ENCODE results near the gene LMO3. TPM values are rescaled to one million over a fixed set of nuclear protein-coding genes. Genes with fewer than 3 reads are reported as not detected.

The LMO3 gene
- total and polyA plus RNA-seq, 8 donors = 7.0 to 228 (median 10.0) TPM

- DNase-seq = peak in 1 of 4 donors; percentile 8
- Histone ChIP-seq H3K27me3 (no peaks in the 10 kb centered on the region), H3K4me3 (no peak overlapping the region), H3K9me3 (no peaks in the 10 kb centered on the region), H3K4me1 (no peaks in the 10 kb centered on the region), H3K27ac (no peak overlapping the region), H3K36me3 (no peaks in the 10 kb centered on the region)
- ATAC-seq = peak; percentile 63
- intact Hi-C loops (cut with DNase I) = no loop called here
- no peak for TF ChIP-seq CTCF (IDR thresholded peaks at IDR 0.05)
These were observed 81.6 kb downstream of the LMO3 start for GRCh38 chr12:16524378-16524777.

- DNase-seq = no peak
- Histone ChIP-seq H3K9me3 (no peaks in the 10 kb centered on the region), H3K27me3 (no peaks in the 10 kb centered on the region), H3K36me3 (no peaks in the 10 kb centered on the region), H3K4me1 (no peaks in the 10 kb centered on the region), H3K4me3 (no peak overlapping the region), H3K27ac (no peak overlapping the region)
- TF ChIP-seq CTCF (IDR thresholded peaks at IDR 0.05) = no peak
- intact Hi-C loops (cut with DNase I) = no loop called here
- ATAC-seq = no peak
These were observed 82.0 kb downstream of the LMO3 start for GRCh38 chr12:16523951-16524331.

GRCh38 chr12:16523284-16523950 lies 82.5 kb downstream of the LMO3 start:
- no peaks in the 10 kb centered on the region for H3K36me3 ChIP-seq
- ATAC-seq = no peak
- DNase-seq = no peak
- H3K4me3 ChIP-seq = no peak overlapping the region
- no peaks in the 10 kb centered on the region for H3K9me3 ChIP-seq
- no peak overlapping the region for H3K27ac ChIP-seq
- TF ChIP-seq CTCF (IDR thresholded peaks at IDR 0.05) = no peak
- intact Hi-C loops (cut with DNase I) = no loop called here
- no peaks in the 10 kb centered on the region for H3K27me3 ChIP-seq
- no peaks in the 10 kb centered on the region for H3K4me1 ChIP-seq

GRCh38 chr12:16520328-16520727 lies 85.6 kb downstream of the LMO3 start:
- TF ChIP-seq CTCF (IDR thresholded peaks at IDR 0.05) = no peak

GRCh38 chr12:16515666-16516065 lies 90.3 kb downstream of the LMO3 start:
- DNase-seq (no peak), ATAC-seq (no peak)
- TF ChIP-seq CTCF (IDR thresholded peaks at IDR 0.05) = no peak
- Histone ChIP-seq H3K27me3 (no peaks in the 10 kb centered on the region), H3K27ac (no peak overlapping the region), H3K4me3 (no peak overlapping the region), H3K4me1 (no peaks in the 10 kb centered on the region), H3K36me3 (no peaks in the 10 kb centered on the region), H3K9me3 (peaks cover 0 to 17% of the 10 kb centered on the region in 2 donors)
- intact Hi-C loops (cut with DNase I) = no loop called here

More at GRCh38 chr12:16520328-16520727, 85.6 kb downstream of the LMO3 start:
- ATAC-seq (no peak), DNase-seq (no peak)
- Histone ChIP-seq H3K4me3 (no peak overlapping the region), H3K36me3 (no peaks in the 10 kb centered on the region), H3K4me1 (no peaks in the 10 kb centered on the region), H3K27ac (no peak overlapping the region), H3K9me3 (no peaks in the 10 kb centered on the region), H3K27me3 (no peaks in the 10 kb centered on the region)
- intact Hi-C loops (cut with DNase I) = no loop called here

Measured in left lung (tissue), 10 donors.